Activated CD4-positive, alpha-beta T cell treated with anti-CD3 and anti-CD28 coated beads, Interleukin-2, amount 50 U/mL, for 1 hour (primary cell): Measurements from ENCODE around the gene IL5RA.

Experiments used
- DNase-seq: peaks from one replicate; pipeline ENCODE4 v3.0.0-alpha.2; 2020

IL5RA gene

GRCh38 chr3:3064297-3064696, 45.9 kb downstream of the IL5RA start:
- no peak for DNase-seq

GRCh38 chr3:3059645-3060044, 50.5 kb downstream of the IL5RA start:
- no peak for DNase-seq

- DNase-seq = no peak
Observed at GRCh38 chr3:3053974-3054373, 56.2 kb downstream of the IL5RA start.

GRCh38 chr3:3038201-3038991, 71.8 kb downstream of the IL5RA start:
- no peak for DNase-seq

GRCh38 chr3:3037156-3037555, 73.0 kb downstream of the IL5RA start:
- DNase-seq = no peak

GRCh38 chr3:3031326-3031725, 78.8 kb downstream of the IL5RA start:
- DNase-seq = no peak

- DNase-seq = no peak
Observed at GRCh38 chr3:3027976-3028567, 82.1 kb downstream of the IL5RA start.

- DNase-seq = no peak
Observed at GRCh38 chr3:3023111-3023745, 86.9 kb downstream of the IL5RA start.

- DNase-seq = no peak
Observed at GRCh38 chr3:3020209-3020608, 90.0 kb downstream of the IL5RA start.
